Measurements from ENCODE around the gene TRPM4. TPM values are rescaled to one million over a fixed set of nuclear protein-coding genes. Genes with fewer than 3 reads are reported as not detected.
A peak's percentile ranks its signal among the peaks of the same experiment; 100 is the strongest.

TRPM4 gene
- total and polyA plus RNA-seq, 4 experiments from 2014 or later = 0.41 TPM; not detected in 3

DNA sequence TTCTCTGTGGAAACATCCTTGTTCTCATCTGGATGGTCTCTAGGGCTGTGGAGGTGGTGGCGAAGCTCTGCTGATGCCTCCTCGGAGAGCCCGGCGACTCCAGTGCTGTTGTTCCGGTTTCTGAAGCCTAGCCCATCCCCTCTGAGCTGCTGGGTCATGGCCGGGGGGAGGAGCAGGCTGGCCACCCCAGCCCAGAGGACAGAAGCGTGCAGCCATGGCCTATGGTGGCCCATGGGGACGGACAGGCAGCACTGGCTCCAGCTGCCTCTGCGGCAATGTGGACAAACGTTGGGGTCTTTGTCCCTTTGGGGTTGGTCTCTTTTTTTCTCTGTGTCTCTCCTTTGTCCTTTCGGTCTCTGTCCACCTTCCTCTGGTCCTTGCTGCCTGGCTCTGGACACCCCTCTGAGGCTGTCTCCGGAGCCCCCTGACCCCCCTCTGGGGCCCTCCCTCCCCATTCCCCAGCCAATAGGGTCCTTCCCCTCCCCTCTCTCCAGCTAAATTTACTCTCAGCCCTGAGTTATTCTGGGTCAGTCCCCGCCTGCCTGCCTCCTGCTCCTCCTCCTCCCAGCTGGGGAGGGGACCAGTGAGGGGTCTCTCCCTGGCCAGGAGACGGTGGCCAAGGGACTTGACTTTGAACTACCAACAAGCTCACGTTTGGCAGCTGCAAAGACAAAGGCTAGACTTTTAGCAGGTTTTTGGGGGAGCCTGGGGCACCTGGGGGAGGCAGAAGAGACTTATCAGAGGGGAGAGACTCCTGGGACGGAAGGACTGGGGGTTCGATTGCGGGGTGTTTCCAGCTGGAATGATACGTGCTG, 2.4 kb upstream of the TRPM4 start, which contains the start of gene HRC:
TSS of gene HRC (minus strand) at position 392 of the 815 bp plus-strand sequence. CDS start at position 233, 159 bp downstream.
- Mint-ChIP-seq H3K4me1 (peaks cover 9 to 49% (median 15%) of the 10 kb centered on the region in 4 donors), H3K9me3 (peaks cover 0 to 2% (median 0%) of the 10 kb centered on the region in 8 donors), H3K36me3 (no peaks in the 10 kb centered on the region), H3K27ac (peak within 1 kb of the TSS in 1 of 7 donors; percentile 41), H3K27me3 (peaks cover 45 to 57% of the 10 kb centered on the region in 2 donors), H3K4me3 (peak within 1 kb of the TSS in 3 of 8 donors; percentile 11 to 45 (median 24))
- H3K27ac ChIP-seq (ENCODE audit: low read depth, low read length) = no peak within 1 kb of the TSS
- no peak within 1 kb of the TSS for H3K4me3 ChIP-seq (ENCODE audit: low read length in 2 of 2)
- H3K4me1 ChIP-seq (ENCODE audit: insufficient read depth, low read length) = peaks cover 29% of the 10 kb centered on the region
- CTCF ChIA-PET (ENCODE audit: partially characterized antibody) = interaction anchor here (1.7 kb wide), 1 partner anchor 9 kb away, joined by 5 read pairs; no protein-coding TSS in a partner anchor
- H3K9me3 ChIP-seq (ENCODE audit: control insufficient read depth in 1 of 2, low read length in 2 of 2) = no peaks in the 10 kb centered on the region
- intact Hi-C loops (cut with micrococcal nuclease) = no loop called here
- no peak for DNase-seq
- peaks cover 17% of the 10 kb centered on the region for H3K27me3 ChIP-seq (ENCODE audit: insufficient read depth, low read length)
- H3K36me3 ChIP-seq (ENCODE audit: insufficient read depth, low read length) = no peaks in the 10 kb centered on the region
- POLR2A ChIA-PET (ENCODE audit: partially characterized antibody) = no interaction called here

DNA sequence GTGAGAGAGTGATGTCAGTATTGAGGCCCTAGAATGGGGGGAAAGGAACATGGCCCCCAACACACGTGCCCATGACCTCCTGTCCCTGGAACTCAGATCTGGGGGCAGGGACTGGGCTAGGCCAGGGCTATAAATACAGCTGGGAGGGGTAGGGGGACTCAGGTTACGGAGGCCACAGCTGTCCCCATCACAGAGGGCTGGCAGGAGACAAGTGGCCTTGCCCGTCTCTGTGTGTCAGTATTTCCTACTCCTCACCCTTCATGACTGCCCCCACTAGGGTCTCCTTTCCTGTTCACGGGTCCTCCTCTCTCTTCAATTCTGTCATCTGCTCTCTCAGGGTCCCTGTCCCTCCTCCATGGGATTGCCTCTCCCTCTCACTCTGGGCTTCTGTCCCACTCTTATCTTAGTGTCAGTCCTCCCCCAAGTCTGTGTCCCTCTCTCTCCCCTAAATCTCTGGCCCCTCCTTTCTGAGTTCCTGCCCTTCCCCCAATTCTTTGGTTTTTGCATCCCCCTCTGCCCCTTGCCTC, 1.7 kb upstream of the TRPM4 start:
- ChIA-PET CTCF (ENCODE audit: partially characterized antibody) (interaction anchor here (1.7 kb wide), 1 partner anchor 9 kb away, joined by 5 read pairs; no protein-coding TSS in a partner anchor), POLR2A (ENCODE audit: partially characterized antibody) (no interaction called here)
- Histone ChIP-seq H3K36me3 (ENCODE audit: insufficient read depth, low read length) (no peaks in the 10 kb centered on the region), H3K4me3 (ENCODE audit: low read length in 2 of 2) (no peak overlapping the region), H3K27me3 (ENCODE audit: insufficient read depth, low read length) (peaks cover 12% of the 10 kb centered on the region), H3K27ac (ENCODE audit: low read depth, low read length) (no peak overlapping the region), H3K9me3 (ENCODE audit: control insufficient read depth in 1 of 2, low read length in 2 of 2) (no peaks in the 10 kb centered on the region), H3K4me1 (ENCODE audit: insufficient read depth, low read length) (peaks cover 23% of the 10 kb centered on the region)
- intact Hi-C loops (cut with micrococcal nuclease) = no loop called here
- peaks cover 9 to 46% (median 14%) of the 10 kb centered on the region in 4 donors for H3K4me1 Mint-ChIP-seq
- no peak overlapping the region for H3K27ac Mint-ChIP-seq
- no peak for DNase-seq
- peaks cover 50 to 63% of the 10 kb centered on the region in 2 donors for H3K27me3 Mint-ChIP-seq
- H3K9me3 Mint-ChIP-seq = peaks cover 0 to 2% (median 0%) of the 10 kb centered on the region in 8 donors
- H3K4me3 Mint-ChIP-seq = peak overlapping the region in 2 of 8 donors; percentile 5 to 24
- no peaks in the 10 kb centered on the region for H3K36me3 Mint-ChIP-seq

DNA sequence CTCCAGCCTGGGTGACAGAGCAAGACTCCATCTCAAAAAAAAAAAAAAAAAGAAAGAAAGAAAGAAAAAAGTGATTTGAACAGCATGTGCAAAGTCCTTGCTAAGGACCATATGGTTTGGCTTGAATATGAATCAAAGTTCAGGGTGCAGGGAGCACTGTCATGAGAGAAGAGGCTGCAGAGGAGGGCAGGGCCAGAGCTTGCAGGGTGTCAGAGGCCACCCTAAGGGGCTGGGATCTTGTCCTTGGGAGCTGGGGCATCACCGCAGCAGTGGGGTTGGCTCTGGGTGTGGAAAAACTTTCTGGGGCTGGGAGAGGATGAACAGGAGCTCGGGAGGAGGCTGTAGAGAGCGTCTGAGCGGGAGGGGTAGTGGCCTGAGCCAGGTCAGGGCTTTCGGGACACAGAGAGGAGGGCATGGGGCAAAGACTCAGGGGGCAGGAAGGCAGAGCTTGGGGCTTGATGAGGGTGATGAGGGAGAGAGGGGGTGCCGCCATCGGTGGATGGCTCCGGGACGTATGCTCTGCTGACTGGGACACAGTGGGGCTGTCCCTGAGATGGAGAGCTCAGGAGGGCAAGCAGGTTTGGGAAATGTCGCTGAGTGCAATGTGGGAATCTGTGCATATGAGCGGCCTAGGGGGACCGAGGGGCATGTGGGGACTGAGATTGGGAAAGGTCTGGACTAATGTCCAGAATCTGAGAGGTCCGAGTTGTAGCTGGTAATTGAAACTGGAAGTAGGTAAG, 3.0 kb downstream of the TRPM4 start:
- H3K4me1 ChIP-seq (ENCODE audit: insufficient read depth, low read length) = peaks cover 10% of the 10 kb centered on the region
- H3K27me3 ChIP-seq (ENCODE audit: insufficient read depth, low read length) = peaks cover 5% of the 10 kb centered on the region
- CTCF ChIA-PET (ENCODE audit: partially characterized antibody) = interaction anchor here (1.4 kb wide), 1 partner anchor 38 kb away, joined by 3 read pairs; no protein-coding TSS in a partner anchor
- intact Hi-C loops (cut with micrococcal nuclease) = no loop called here
- H3K9me3 ChIP-seq (ENCODE audit: control insufficient read depth in 1 of 2, low read length in 2 of 2) = no peaks in the 10 kb centered on the region
- H3K4me1 Mint-ChIP-seq = peaks cover 4 to 13% (median 7%) of the 10 kb centered on the region in 4 donors
- no peak overlapping the region for H3K27ac ChIP-seq (ENCODE audit: low read depth, low read length)
- POLR2A ChIA-PET (ENCODE audit: partially characterized antibody) = no interaction called here
- H3K4me3 Mint-ChIP-seq = no peak overlapping the region
- H3K27ac Mint-ChIP-seq = no peak overlapping the region
- no peak for DNase-seq
- no peaks in the 10 kb centered on the region for H3K36me3 ChIP-seq (ENCODE audit: insufficient read depth, low read length)
- H3K4me3 ChIP-seq (ENCODE audit: low read length in 2 of 2) = no peak overlapping the region
- H3K9me3 Mint-ChIP-seq = no peaks in the 10 kb centered on the region
- peaks cover 29 to 36% of the 10 kb centered on the region in 2 donors for H3K27me3 Mint-ChIP-seq
- no peaks in the 10 kb centered on the region for H3K36me3 Mint-ChIP-seq

DNA sequence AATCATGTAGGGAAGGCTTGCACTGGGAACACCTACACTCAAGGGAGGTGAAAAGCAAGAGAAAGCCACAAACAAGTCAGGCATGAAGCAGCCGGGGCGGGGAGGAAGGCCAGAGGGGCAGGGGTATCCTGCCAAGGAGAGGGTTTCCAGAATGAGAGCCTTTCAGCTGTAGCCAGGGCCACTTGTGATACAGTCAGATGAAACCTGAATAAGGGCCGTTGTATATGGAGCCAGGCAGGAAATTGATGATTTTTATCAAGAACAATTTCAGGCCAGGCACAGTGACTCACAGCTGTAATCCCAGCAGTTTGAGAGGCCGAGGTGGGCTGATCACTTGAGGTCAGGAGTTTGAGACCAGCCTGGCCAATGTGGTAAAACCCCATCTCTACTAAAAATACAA, 4.4 kb downstream of the TRPM4 start:
- DNase-seq = no peak
- no peak overlapping the region for H3K27ac ChIP-seq (ENCODE audit: low read depth, low read length)
- peaks cover 4 to 8% (median 6%) of the 10 kb centered on the region in 4 donors for H3K4me1 Mint-ChIP-seq
- no peaks in the 10 kb centered on the region for H3K9me3 Mint-ChIP-seq
- peaks cover 10% of the 10 kb centered on the region for H3K4me1 ChIP-seq (ENCODE audit: insufficient read depth, low read length)
- H3K4me3 Mint-ChIP-seq = no peak overlapping the region
- no peaks in the 10 kb centered on the region for H3K36me3 ChIP-seq (ENCODE audit: insufficient read depth, low read length)
- intact Hi-C loops (cut with micrococcal nuclease) = no loop called here
- peaks cover 30 to 32% of the 10 kb centered on the region in 2 donors for H3K27me3 Mint-ChIP-seq
- POLR2A ChIA-PET (ENCODE audit: partially characterized antibody) = no interaction called here
- no peak overlapping the region for H3K4me3 ChIP-seq (ENCODE audit: low read length in 2 of 2)
- H3K27ac Mint-ChIP-seq = no peak overlapping the region
- H3K27me3 ChIP-seq (ENCODE audit: insufficient read depth, low read length) = peaks cover 5% of the 10 kb centered on the region
- no peaks in the 10 kb centered on the region for H3K9me3 ChIP-seq (ENCODE audit: control insufficient read depth in 1 of 2, low read length in 2 of 2)
- no peaks in the 10 kb centered on the region for H3K36me3 Mint-ChIP-seq
- CTCF ChIA-PET (ENCODE audit: partially characterized antibody) = no interaction called here

DNA sequence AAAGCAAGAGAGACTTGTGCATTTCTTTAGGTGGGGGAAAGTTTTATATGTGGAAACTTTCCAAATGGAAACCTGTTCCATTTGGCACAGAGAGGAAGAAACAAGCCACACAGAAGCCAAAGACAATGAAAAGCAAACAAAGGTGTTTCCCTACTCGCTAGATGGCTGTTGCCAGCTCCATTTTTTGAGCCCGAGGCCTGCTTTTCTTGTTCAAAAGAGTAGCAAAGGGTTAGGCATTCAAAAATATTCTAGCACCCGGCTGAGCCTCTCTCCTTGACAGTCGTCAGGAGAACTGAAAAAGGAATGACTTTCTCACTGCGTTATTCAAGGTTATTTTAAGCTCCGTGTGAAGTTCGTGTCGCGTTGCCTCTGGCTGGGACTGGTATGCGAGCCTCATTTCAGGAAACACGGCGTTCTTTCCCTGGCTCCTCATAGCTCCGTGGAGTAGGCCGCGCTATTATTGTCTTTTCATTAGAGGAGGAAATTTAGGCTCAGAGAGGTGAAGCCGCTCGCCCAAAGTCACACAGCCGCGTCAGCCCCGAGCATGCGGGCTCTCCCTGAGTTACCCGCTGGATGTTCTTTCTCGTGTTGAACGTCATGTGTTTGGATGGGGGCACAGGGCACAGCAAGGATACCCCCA, 7.6 kb downstream of the TRPM4 start:
- Mint-ChIP-seq H3K9me3 (no peaks in the 10 kb centered on the region), H3K4me3 (no peak overlapping the region), H3K27ac (no peak overlapping the region), H3K27me3 (peaks cover 13 to 19% of the 10 kb centered on the region in 2 donors), H3K36me3 (no peaks in the 10 kb centered on the region), H3K4me1 (no peaks in the 10 kb centered on the region)
- Histone ChIP-seq H3K27ac (ENCODE audit: low read depth, low read length) (no peak overlapping the region), H3K4me1 (ENCODE audit: insufficient read depth, low read length) (no peaks in the 10 kb centered on the region), H3K27me3 (ENCODE audit: insufficient read depth, low read length) (no peaks in the 10 kb centered on the region), H3K4me3 (ENCODE audit: low read length in 2 of 2) (no peak overlapping the region), H3K9me3 (ENCODE audit: control insufficient read depth in 1 of 2, low read length in 2 of 2) (no peaks in the 10 kb centered on the region), H3K36me3 (ENCODE audit: insufficient read depth, low read length) (no peaks in the 10 kb centered on the region)
- DNase-seq = no peak
- intact Hi-C loops (cut with micrococcal nuclease) = no loop called here
- POLR2A ChIA-PET (ENCODE audit: partially characterized antibody) = interaction anchor here (0.5 kb wide), 1 partner anchor 310 kb away, joined by 4 read pairs; no protein-coding TSS in a partner anchor
- CTCF ChIA-PET (ENCODE audit: partially characterized antibody) = no interaction called here

DNA sequence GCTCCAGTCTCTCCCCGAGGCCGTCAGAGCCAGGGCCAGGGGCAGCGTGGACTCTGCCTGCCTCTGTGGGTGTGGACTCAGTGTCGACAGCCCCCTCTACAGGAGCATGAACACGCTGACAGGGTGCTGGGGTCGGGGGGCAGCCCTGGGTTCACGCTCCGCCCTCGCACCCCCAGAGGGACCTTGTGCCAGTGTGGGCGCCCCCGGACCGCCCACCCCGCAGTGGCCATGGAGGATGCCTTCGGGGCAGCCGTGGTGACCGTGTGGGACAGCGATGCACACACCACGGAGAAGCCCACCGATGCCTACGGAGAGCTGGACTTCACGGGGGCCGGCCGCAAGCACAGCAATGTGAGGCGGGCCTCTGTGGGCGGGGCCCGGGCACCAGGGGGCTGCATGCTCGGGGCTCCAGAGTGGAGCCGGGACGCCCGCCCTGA, 8.3 kb downstream of the TRPM4 start:
- Histone ChIP-seq H3K36me3 (ENCODE audit: insufficient read depth, low read length) (no peaks in the 10 kb centered on the region), H3K27me3 (ENCODE audit: insufficient read depth, low read length) (no peaks in the 10 kb centered on the region), H3K4me3 (ENCODE audit: low read length in 2 of 2) (no peak overlapping the region), H3K4me1 (ENCODE audit: insufficient read depth, low read length) (no peaks in the 10 kb centered on the region), H3K9me3 (ENCODE audit: control insufficient read depth in 1 of 2, low read length in 2 of 2) (no peaks in the 10 kb centered on the region), H3K27ac (ENCODE audit: low read depth, low read length) (no peak overlapping the region)
- H3K9me3 Mint-ChIP-seq = peaks cover 0 to 2% (median 0%) of the 10 kb centered on the region in 8 donors
- intact Hi-C loops (cut with micrococcal nuclease) = no loop called here
- H3K4me1 Mint-ChIP-seq = no peaks in the 10 kb centered on the region
- no peak for DNase-seq
- CTCF ChIA-PET (ENCODE audit: partially characterized antibody) = no interaction called here
- H3K27me3 Mint-ChIP-seq = peaks cover 11 to 15% of the 10 kb centered on the region in 2 donors
- H3K4me3 Mint-ChIP-seq = no peak overlapping the region
- H3K36me3 Mint-ChIP-seq = no peaks in the 10 kb centered on the region
- POLR2A ChIA-PET (ENCODE audit: partially characterized antibody) = no interaction called here
- no peak overlapping the region for H3K27ac Mint-ChIP-seq
